Nephron (organoid): Measurements from ENCODE around the gene SURF1.

ENCODE experiments used
- H3K27ac Mint-ChIP-seq, 3 experiments: 2 replicates each; pipeline ENCODE4 v1.8.0; 2020; ENCODE audit warnings: mixed read lengths in 3 of 3, mild to moderate bottlenecking in 2 of 3, moderate library complexity in 1 of 3
- H3K27me3 Mint-ChIP-seq: 2 replicates; pipeline ENCODE4 v1.8.0; 2021; ENCODE audit warnings: low read depth, mild to moderate bottlenecking, moderate library complexity, mixed read lengths
- H3K36me3 Mint-ChIP-seq: 2 replicates; pipeline ENCODE4 v1.8.0; 2020; ENCODE audit warnings: low read depth, mixed read lengths
- H3K4me1 Mint-ChIP-seq: 2 replicates; pipeline ENCODE4 v1.8.0; 2020; ENCODE audit warnings: mixed read lengths
- H3K4me3 Mint-ChIP-seq, 3 experiments: 2 replicates each; pipeline ENCODE4 v1.8.0; 2020; ENCODE audit warnings: mild to moderate bottlenecking in 3 of 3, mixed read lengths in 3 of 3, moderate library complexity in 2 of 3
- H3K9me3 Mint-ChIP-seq: 2 replicates; pipeline ENCODE4 v1.8.0; 2020; ENCODE audit warnings: mixed read lengths
- CTCF ChIP-seq, 3 experiments: fragments of 200-600 bp; sonication (generic); IDR thresholded peaks; one replicate each; pipeline ENCODE4 v1.5.0; 2021; ENCODE audit warnings: antibody characterized with exemption in 3 of 3; ENCODE audit not compliant: unreplicated experiment in 3 of 3

Gene SURF1

GRCh38 chr9:133361507-133362092, 5.3 kb upstream of the SURF1 start:
- Mint-ChIP-seq H3K4me3 (peak overlapping the region in 1 of 3 experiments; percentile 11), H3K4me1 (peaks cover 58% of the 10 kb centered on the region), H3K27me3 (no peaks in the 10 kb centered on the region), H3K27ac (peak overlapping the region in 2 of 3 experiments; percentile 29 to 42), H3K9me3 (no peaks in the 10 kb centered on the region), H3K36me3 (peaks cover 57% of the 10 kb centered on the region)
- no peak for TF ChIP-seq CTCF (IDR thresholded peaks at IDR 0.05; ENCODE audit: unreplicated experiment in 3 of 3)

- H3K4me3 Mint-ChIP-seq, result peak overlapping the region in 2 of 3 experiments; percentile 40 to 51
- peaks cover 52% of the 10 kb centered on the region for H3K36me3 Mint-ChIP-seq
- H3K4me1 Mint-ChIP-seq, result peaks cover 58% of the 10 kb centered on the region
- H3K9me3 Mint-ChIP-seq, result no peaks in the 10 kb centered on the region
- no peak for TF ChIP-seq CTCF (IDR thresholded peaks at IDR 0.05; ENCODE audit: unreplicated experiment in 3 of 3)
- no peaks in the 10 kb centered on the region for H3K27me3 Mint-ChIP-seq
- peak overlapping the region in 1 of 3 experiments; percentile 6 for H3K27ac Mint-ChIP-seq
These were observed 4.4 kb upstream of the SURF1 start for GRCh38 chr9:133360400-133361393.

GRCh38 chr9:133359399-133360175, 3.3 kb upstream of the SURF1 start:
- H3K27ac Mint-ChIP-seq, result peak overlapping the region in 1 of 3 experiments; percentile 42
- no peaks in the 10 kb centered on the region for H3K27me3 Mint-ChIP-seq
- TF ChIP-seq CTCF (IDR thresholded peaks at IDR 0.05; ENCODE audit: unreplicated experiment in 3 of 3), result peak in 2 of 3 experiments; percentile 25 to 34
- H3K4me1 Mint-ChIP-seq, result peaks cover 58% of the 10 kb centered on the region
- H3K9me3 Mint-ChIP-seq, result no peaks in the 10 kb centered on the region
- peak overlapping the region; percentile 32 to 84 (median 62) for H3K4me3 Mint-ChIP-seq
- peaks cover 44% of the 10 kb centered on the region for H3K36me3 Mint-ChIP-seq

GRCh38 chr9:133357656-133358055, 1.4 kb upstream of the SURF1 start:
- no peaks in the 10 kb centered on the region for H3K9me3 Mint-ChIP-seq
- no peak for TF ChIP-seq CTCF (IDR thresholded peaks at IDR 0.05; ENCODE audit: unreplicated experiment in 3 of 3)
- H3K27me3 Mint-ChIP-seq, result no peaks in the 10 kb centered on the region

GRCh38 chr9:133355881-133356357, 368 bp downstream of the SURF1 start:
- no peaks in the 10 kb centered on the region for H3K27me3 Mint-ChIP-seq
- TF ChIP-seq CTCF (IDR thresholded peaks at IDR 0.05; ENCODE audit: unreplicated experiment in 3 of 3), result no peak
- no peaks in the 10 kb centered on the region for H3K9me3 Mint-ChIP-seq
- H3K36me3 Mint-ChIP-seq, result peaks cover 36% of the 10 kb centered on the region
- peak overlapping the region in 2 of 3 experiments; percentile 72 to 75 for H3K27ac Mint-ChIP-seq
- peaks cover 30% of the 10 kb centered on the region for H3K4me1 Mint-ChIP-seq
- peak overlapping the region; percentile 87 to 92 (median 91) for H3K4me3 Mint-ChIP-seq

More at GRCh38 chr9:133357656-133358055, 1.4 kb upstream of the SURF1 start:
- peaks cover 35% of the 10 kb centered on the region for H3K36me3 Mint-ChIP-seq
- no peak overlapping the region for H3K27ac Mint-ChIP-seq
- peak overlapping the region; percentile 83 to 86 (median 84) for H3K4me3 Mint-ChIP-seq
- H3K4me1 Mint-ChIP-seq, result peaks cover 45% of the 10 kb centered on the region
